HEK293 (cell line): ENCODE data around the gene FGF9.

Source experiments
- CTCF ChIA-PET: fragments of 350-600 bp; formaldehyde crosslinking; extraction: SDS; loops from one replicate; lab custom pipeline; 2021; ENCODE audit warnings: antibody characterized with exemption; lab: Yijun Ruan, JAX
- POLR2A ChIA-PET: fragments of 300-600 bp; formaldehyde crosslinking; extraction: SDS; loops from one replicate; lab custom pipeline; 2020; ENCODE audit warnings: antibody characterized with exemption, inconsistent platforms; lab: Yijun Ruan, JAX
- H3K27ac ChIP-seq: fragments of 200-500 bp; sonication (Bioruptor generic); 2 replicates; pipeline ENCODE4 v1.5.1; 2014; ENCODE audit warnings: low read depth, low read length, control low read depth, inconsistent platforms; ENCODE audit errors: extremely low read depth
- H3K36me3 ChIP-seq, 2 experiments: fragments of 200-500 bp in 1 of 2; sonication (Bioruptor generic) in 1 of 2; 1 replicate in 1 of 2; 2 replicates in 1 of 2; pipeline ENCODE4 v1.5.1; 2014 to 2017; ENCODE audit warnings: inconsistent platforms in 2 of 2, low read length in 2 of 2; ENCODE audit not compliant: control insufficient read depth in 2 of 2, insufficient read depth in 1 of 2
- H3K4me1 ChIP-seq: fragments of 200-500 bp; sonication (Bioruptor generic); 2 replicates; pipeline ENCODE4 v1.5.1; 2014; ENCODE audit warnings: mild to moderate bottlenecking, low read length, inconsistent platforms; ENCODE audit not compliant: control insufficient read depth, insufficient read depth
- H3K4me3 ChIP-seq: 2 replicates; pipeline ENCODE4 v1.5.1; 2011; ENCODE audit warnings: low read depth, mild to moderate bottlenecking, control low read depth, low read length, moderate library complexity
- H3K9me3 ChIP-seq: fragments of 200-500 bp; sonication (Bioruptor generic); 2 replicates; pipeline ENCODE4 v1.5.1; 2014; ENCODE audit warnings: low read depth, low read length, inconsistent platforms; ENCODE audit not compliant: control insufficient read depth, insufficient read depth
- HOXA7 ChIP-seq: sonication (generic); formaldehyde crosslinking; IDR thresholded peaks from 2 replicates; pipeline ENCODE4 v1.8.1; 2022; ENCODE audit warnings: missing genetic modification reagents, borderline replicate concordance
- HOXC10 ChIP-seq: sonication (generic); formaldehyde crosslinking; IDR thresholded peaks from 2 replicates; pipeline ENCODE4 v1.8.1; 2023; ENCODE audit warnings: mild to moderate bottlenecking, missing genetic modification reagents
- HOXD13 ChIP-seq: sonication (generic); formaldehyde crosslinking; IDR thresholded peaks from 2 replicates; pipeline ENCODE4 v1.8.0; 2022; ENCODE audit warnings: missing genetic modification reagents, borderline replicate concordance
- SP2 ChIP-seq: fragments of 450-650 bp; formaldehyde crosslinking; IDR thresholded peaks from 2 replicates; pipeline ENCODE4 v1.5.1; 2016; ENCODE audit warnings: missing biosample characterization, missing genetic modification characterization
- ZBTB21 ChIP-seq: fragments of 450-650 bp; formaldehyde crosslinking; IDR thresholded peaks from 2 replicates; pipeline ENCODE4 v1.5.1; 2017; ENCODE audit warnings: missing biosample characterization, missing genetic modification characterization
- ZFHX2 ChIP-seq: fragments of 450-650 bp; formaldehyde crosslinking; conservative IDR thresholded peaks from 2 replicates; pipeline ENCODE4 v1.5.1; 2016; ENCODE audit warnings: missing biosample characterization, missing genetic modification characterization
- ZNF114 ChIP-seq: fragments of 450-650 bp; formaldehyde crosslinking; IDR thresholded peaks from 2 replicates; pipeline ENCODE4 v1.5.0; 2017; ENCODE audit warnings: missing biosample characterization, missing genetic modification characterization
- ZNF19 ChIP-seq: fragments of 450-650 bp; formaldehyde crosslinking; IDR thresholded peaks from 2 replicates; pipeline ENCODE4; 2016; ENCODE audit warnings: missing biosample characterization, missing genetic modification characterization, low read depth
- ZNF266 ChIP-seq: fragments of 450-650 bp; formaldehyde crosslinking; IDR thresholded peaks from 2 replicates; pipeline ENCODE4 v1.5.1; 2016; ENCODE audit warnings: missing biosample characterization, missing genetic modification characterization, low read depth
- ZNF292 ChIP-seq: fragments of 450-650 bp; formaldehyde crosslinking; IDR thresholded peaks from 2 replicates; pipeline ENCODE4 v1.5.1; 2016; ENCODE audit warnings: low read depth, missing biosample characterization, missing genetic modification characterization, borderline replicate concordance
- ZNF335 ChIP-seq: fragments of 450-650 bp; formaldehyde crosslinking; conservative IDR thresholded peaks from 2 replicates; pipeline ENCODE4 v1.5.1; 2016; ENCODE audit warnings: missing biosample characterization, missing genetic modification characterization
- ZNF354C ChIP-seq: fragments of 450-650 bp; formaldehyde crosslinking; IDR thresholded peaks from 2 replicates; pipeline ENCODE4 v1.5.1; 2016; ENCODE audit warnings: missing biosample characterization, missing genetic modification characterization, low read depth, borderline replicate concordance
- ZNF394 ChIP-seq: fragments of 450-650 bp; formaldehyde crosslinking; IDR thresholded peaks from 2 replicates; pipeline ENCODE4 v1.5.1; 2016; ENCODE audit warnings: missing biosample characterization, missing genetic modification characterization, mild to moderate bottlenecking, moderate library complexity, borderline replicate concordance
- ZNF423 ChIP-seq: fragments of 450-650 bp; formaldehyde crosslinking; IDR thresholded peaks from 2 replicates; pipeline ENCODE4 v1.5.1; 2016; ENCODE audit warnings: missing biosample characterization, missing genetic modification characterization
- ZNF426 ChIP-seq: fragments of 450-650 bp; formaldehyde crosslinking; IDR thresholded peaks from 2 replicates; pipeline ENCODE4 v1.5.1; 2017; ENCODE audit warnings: missing biosample characterization, missing genetic modification characterization, mild to moderate bottlenecking, inconsistent platforms, moderate library complexity
- ZNF548 ChIP-seq: fragments of 450-650 bp; formaldehyde crosslinking; IDR thresholded peaks from 2 replicates; pipeline ENCODE4 v1.5.1; 2016; ENCODE audit warnings: missing biosample characterization, missing genetic modification characterization
- ZNF555 ChIP-seq: fragments of 450-650 bp; formaldehyde crosslinking; conservative IDR thresholded peaks from 2 replicates; pipeline ENCODE4 v1.5.1; 2017; ENCODE audit warnings: missing biosample characterization, mild to moderate bottlenecking, missing genetic modification characterization, inconsistent platforms
- ZNF660 ChIP-seq: fragments of 450-650 bp; IDR thresholded peaks from 2 replicates; pipeline ENCODE4 v1.5.1; 2018; ENCODE audit warnings: missing biosample characterization, mild to moderate bottlenecking, missing genetic modification characterization
- ZSCAN30 ChIP-seq: fragments of 450-650 bp; IDR thresholded peaks from 2 replicates; pipeline ENCODE4 v1.5.1; 2018; ENCODE audit warnings: missing biosample characterization, mild to moderate bottlenecking, missing genetic modification characterization, moderate library complexity
- TF ChIP-seq, protein P1 (sequence below): fragments of 450-650 bp; IDR thresholded peaks from 2 replicates; pipeline ENCODE4 v1.5.1; 2018; ENCODE audit warnings: missing biosample characterization, mild to moderate bottlenecking, missing genetic modification characterization
- TF ChIP-seq, protein P2 (sequence below): fragments of 450-650 bp; formaldehyde crosslinking; IDR thresholded peaks from 2 replicates; pipeline ENCODE4 v1.5.1; 2016; ENCODE audit warnings: missing biosample characterization, missing genetic modification characterization
- TF ChIP-seq, protein P3 (sequence below): fragments of 450-650 bp; formaldehyde crosslinking; IDR thresholded peaks from 2 replicates; pipeline ENCODE4 v1.5.1; 2017; ENCODE audit warnings: missing biosample characterization, mild to moderate bottlenecking, missing genetic modification characterization, moderate library complexity
- TF ChIP-seq, protein P4 (sequence below): fragments of 450-650 bp; formaldehyde crosslinking; IDR thresholded peaks from 2 replicates; pipeline ENCODE4 v1.5.1; 2016; ENCODE audit warnings: missing biosample characterization, missing genetic modification characterization
- TF ChIP-seq, protein P5 (sequence below): fragments of 450-650 bp; formaldehyde crosslinking; IDR thresholded peaks from 2 replicates; pipeline ENCODE4 v1.5.1; 2016; ENCODE audit warnings: missing biosample characterization, missing genetic modification characterization

FGF9 gene

DNA sequence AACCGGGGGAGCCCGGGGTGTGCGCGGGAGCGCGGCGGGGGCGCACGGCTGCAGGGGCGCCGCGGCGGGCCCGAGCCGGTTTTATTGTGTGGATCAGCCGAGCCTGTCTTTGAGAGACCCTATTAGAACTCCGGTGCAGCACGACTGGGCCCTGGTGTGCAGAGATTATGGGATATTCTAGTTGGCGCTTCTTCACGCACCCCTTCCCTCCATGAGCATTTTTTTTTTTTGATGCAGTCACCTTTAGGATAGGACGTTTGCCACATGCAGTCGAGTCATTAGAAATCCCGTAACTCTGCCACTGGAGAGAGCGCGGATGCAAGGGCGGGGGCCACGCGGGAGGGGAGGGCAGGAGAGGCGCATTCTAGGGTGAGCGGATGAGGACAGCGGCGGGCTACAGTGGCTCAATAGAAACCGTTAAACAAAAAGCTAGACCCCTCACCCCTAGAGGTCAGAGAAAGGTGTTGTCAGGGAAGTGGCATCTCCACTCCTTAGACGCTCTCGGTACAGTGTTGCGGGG, 3.7 kb downstream of the FGF9 start:
- Histone ChIP-seq H3K4me3 (peak overlapping the region; percentile 59), H3K9me3 (no peaks in the 10 kb centered on the region), H3K4me1 (no peaks in the 10 kb centered on the region; the same call in 1 of the 2 replicates), H3K27ac (peak overlapping the region; percentile 90), H3K36me3 (no peaks in the 10 kb centered on the region; a peak in 1 of 3 replicates)
- CTCF ChIA-PET, result interaction anchor here (0.6 to 0.7 kb wide), 3 partner anchors 16 to 117 kb away, joined by 3 read pairs; no protein-coding TSS in a partner anchor
- POLR2A ChIA-PET, result interaction anchor here (0.6 to 0.8 kb wide), 3 partner anchors 8 to 73 kb away, joined by 3 to 5 read pairs (median 3); partner anchors contain the start of gene MICU2
- TF ChIP-seq ZFHX2 (tag by site-specific recombination) (0 out of 2 replicates have a peak, but pooled peaks have one; percentile 12), ZNF555 (tag by site-specific recombination) (no peak), ZNF426 (tag by site-specific recombination) (no peak), ZNF19 (tag by site-specific recombination) (no peak)
- TF ChIP-seq, protein P1, sequence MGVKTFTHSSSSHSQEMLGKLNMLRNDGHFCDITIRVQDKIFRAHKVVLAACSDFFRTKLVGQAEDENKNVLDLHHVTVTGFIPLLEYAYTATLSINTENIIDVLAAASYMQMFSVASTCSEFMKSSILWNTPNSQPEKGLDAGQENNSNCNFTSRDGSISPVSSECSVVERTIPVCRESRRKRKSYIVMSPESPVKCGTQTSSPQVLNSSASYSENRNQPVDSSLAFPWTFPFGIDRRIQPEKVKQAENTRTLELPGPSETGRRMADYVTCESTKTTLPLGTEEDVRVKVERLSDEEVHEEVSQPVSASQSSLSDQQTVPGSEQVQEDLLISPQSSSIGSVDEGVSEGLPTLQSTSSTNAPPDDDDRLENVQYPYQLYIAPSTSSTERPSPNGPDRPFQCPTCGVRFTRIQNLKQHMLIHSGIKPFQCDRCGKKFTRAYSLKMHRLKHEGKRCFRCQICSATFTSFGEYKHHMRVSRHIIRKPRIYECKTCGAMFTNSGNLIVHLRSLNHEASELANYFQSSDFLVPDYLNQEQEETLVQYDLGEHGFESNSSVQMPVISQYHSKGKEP, result no peak
- TF ChIP-seq, protein P2, sequence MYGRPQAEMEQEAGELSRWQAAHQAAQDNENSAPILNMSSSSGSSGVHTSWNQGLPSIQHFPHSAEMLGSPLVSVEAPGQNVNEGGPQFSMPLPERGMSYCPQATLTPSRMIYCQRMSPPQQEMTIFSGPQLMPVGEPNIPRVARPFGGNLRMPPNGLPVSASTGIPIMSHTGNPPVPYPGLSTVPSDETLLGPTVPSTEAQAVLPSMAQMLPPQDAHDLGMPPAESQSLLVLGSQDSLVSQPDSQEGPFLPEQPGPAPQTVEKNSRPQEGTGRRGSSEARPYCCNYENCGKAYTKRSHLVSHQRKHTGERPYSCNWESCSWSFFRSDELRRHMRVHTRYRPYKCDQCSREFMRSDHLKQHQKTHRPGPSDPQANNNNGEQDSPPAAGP (tag by site-specific recombination), result no peak
- TF ChIP-seq, protein P3, sequence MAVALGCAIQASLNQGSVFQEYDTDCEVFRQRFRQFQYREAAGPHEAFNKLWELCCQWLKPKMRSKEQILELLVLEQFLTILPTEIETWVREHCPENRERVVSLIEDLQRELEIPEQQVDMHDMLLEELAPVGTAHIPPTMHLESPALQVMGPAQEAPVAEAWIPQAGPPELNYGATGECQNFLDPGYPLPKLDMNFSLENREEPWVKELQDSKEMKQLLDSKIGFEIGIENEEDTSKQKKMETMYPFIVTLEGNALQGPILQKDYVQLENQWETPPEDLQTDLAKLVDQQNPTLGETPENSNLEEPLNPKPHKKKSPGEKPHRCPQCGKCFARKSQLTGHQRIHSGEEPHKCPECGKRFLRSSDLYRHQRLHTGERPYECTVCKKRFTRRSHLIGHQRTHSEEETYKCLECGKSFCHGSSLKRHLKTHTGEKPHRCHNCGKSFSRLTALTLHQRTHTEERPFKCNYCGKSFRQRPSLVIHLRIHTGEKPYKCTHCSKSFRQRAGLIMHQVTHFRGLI (tag by site-specific recombination), result no peak

DNA sequence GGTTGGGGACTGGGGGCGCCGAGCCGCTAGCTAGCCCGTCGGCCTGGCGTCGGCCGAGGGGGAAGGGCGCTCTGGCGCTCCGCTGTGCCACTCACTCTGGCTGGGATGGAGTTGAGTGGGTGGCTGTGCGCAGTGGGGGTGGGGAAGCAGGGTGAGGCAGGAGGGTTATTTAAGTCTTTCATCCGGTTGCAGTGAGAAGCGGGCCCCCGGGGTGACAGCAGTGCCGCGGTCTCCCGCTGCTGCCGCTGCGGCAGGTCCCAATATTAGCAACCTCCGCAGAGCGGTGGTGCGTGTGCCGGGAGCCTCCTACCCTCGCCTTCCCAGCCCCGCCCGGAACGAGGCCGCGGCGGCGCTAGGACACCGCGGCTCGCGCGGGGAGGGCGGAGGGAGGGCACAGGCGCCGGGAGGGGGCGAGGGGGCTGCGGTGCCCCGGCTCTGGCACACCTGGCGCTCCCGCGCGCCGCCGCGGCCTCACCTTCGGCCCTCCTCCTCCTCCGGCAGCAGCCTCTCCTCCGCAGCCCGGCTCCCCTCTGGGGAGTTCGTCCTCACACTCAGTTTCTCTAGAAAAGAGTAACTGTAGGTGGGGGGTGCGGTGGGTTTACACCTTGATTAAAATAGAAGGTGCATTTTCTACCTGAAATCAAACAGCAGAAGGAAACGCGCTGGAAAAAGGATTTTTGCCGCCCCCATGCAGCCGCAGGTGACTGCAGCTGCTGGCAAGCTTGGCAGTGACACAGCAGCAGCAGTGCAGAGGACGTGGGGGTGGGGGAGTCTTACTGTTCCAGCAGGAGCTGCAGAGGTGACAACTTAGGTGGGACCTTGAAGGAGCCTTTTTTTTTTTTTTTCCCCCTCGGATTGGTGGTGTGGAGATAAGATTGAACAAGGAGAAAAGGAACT, 4.5 kb downstream of the FGF9 start:
- CTCF ChIA-PET, result interaction anchor here (0.6 to 0.7 kb wide), 5 partner anchors 15 to 238 kb away, joined by 3 to 4 read pairs (median 3); no protein-coding TSS in a partner anchor
- no peaks in the 10 kb centered on the region for H3K9me3 ChIP-seq
- H3K36me3 ChIP-seq, result no peaks in the 10 kb centered on the region; a peak in 1 of 3 replicates
- POLR2A ChIA-PET, result interaction anchor here (0.7 kb wide), 1 partner anchor 74 kb away, joined by 3 read pairs; no protein-coding TSS in a partner anchor
- H3K4me1 ChIP-seq, result no peaks in the 10 kb centered on the region; the same call in 1 of the 2 replicates
- peak overlapping the region; percentile 64 for H3K27ac ChIP-seq
- peak overlapping the region; percentile 59 for H3K4me3 ChIP-seq
- TF ChIP-seq ZNF266 (no peak), SP2 (peak; percentile 26), ZNF660 (tag by site-specific recombination) (0 out of 2 replicates have a peak, but pooled peaks have one; percentile 46), ZBTB21 (tag by site-specific recombination) (no peak), ZNF114 (tag by site-specific recombination) (no peak), HOXA7 (CRISPR knock-in tag) (no peak), ZNF394 (no peak), ZSCAN30 (tag by site-specific recombination) (peak; percentile 19; the same call in 1 of the 2 replicates), ZNF354C (tag by site-specific recombination) (no peak), ZNF292 (tag by site-specific recombination) (no peak), HOXD13 (no peak), ZNF335 (tag by site-specific recombination) (no peak), HOXC10 (CRISPR knock-in tag) (no peak), ZNF423 (tag by site-specific recombination) (peak; percentile 82), ZNF548 (tag by site-specific recombination) (no peak)
- TF ChIP-seq, protein P4, sequence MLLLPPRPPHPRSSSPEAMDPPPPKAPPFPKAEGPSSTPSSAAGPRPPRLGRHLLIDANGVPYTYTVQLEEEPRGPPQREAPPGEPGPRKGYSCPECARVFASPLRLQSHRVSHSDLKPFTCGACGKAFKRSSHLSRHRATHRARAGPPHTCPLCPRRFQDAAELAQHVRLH (tag by site-specific recombination), result peak; percentile 71
- TF ChIP-seq, protein P5, sequence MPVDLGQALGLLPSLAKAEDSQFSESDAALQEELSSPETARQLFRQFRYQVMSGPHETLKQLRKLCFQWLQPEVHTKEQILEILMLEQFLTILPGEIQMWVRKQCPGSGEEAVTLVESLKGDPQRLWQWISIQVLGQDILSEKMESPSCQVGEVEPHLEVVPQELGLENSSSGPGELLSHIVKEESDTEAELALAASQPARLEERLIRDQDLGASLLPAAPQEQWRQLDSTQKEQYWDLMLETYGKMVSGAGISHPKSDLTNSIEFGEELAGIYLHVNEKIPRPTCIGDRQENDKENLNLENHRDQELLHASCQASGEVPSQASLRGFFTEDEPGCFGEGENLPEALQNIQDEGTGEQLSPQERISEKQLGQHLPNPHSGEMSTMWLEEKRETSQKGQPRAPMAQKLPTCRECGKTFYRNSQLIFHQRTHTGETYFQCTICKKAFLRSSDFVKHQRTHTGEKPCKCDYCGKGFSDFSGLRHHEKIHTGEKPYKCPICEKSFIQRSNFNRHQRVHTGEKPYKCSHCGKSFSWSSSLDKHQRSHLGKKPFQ, result no peak
- TF ChIP-seq, protein P1, result peak; percentile 84
